Hepatocyte (in vitro differentiated cells): ENCODE data around the gene MRPL10.

Experiments
- EZH2 ChIP-seq: fragments of 200-600 bp; sonication (generic); IDR thresholded peaks from 2 replicates; pipeline ENCODE4 v1.6.1; 2016; ENCODE audit warnings: antibody characterized with exemption, mild to moderate bottlenecking, borderline replicate concordance
- TF ChIP-seq, protein P1 (sequence below): fragments of 200-600 bp; sonication (generic); IDR thresholded peaks from 2 replicates; pipeline ENCODE4 v1.5.1; 2016; ENCODE audit warnings: antibody characterized with exemption, mild to moderate bottlenecking; ENCODE audit not compliant: poor library complexity

DNA sequence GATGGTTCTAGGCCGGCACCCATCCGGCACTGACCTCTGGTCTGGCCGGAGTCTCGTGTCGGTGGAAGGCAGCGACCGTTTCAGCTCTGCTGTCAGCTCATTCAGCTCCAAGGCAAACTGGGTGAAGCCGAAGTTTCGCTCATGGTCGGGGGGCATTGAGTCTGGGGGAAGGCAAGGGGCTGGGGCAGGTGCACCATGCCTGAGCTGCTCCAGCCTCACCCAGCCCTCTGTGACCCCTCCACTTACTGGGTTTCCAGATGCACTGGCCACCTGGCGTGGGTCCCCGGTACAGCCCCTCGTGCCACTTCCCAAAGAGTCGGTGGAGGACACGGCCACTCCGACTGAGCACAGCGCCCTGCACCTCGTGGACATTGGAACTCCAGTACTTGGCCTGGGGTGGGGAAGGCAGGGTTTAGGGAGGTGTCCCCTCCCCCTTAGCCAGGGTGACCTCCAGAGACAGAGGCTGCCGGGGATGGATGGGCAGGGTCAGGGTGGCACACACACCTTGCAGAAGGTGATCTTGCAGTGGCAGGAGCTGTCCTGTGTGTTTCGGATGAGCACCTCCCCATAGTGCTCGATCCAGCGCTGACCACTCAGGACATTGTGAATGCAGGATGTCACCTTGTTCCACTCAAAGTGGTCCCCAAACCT lies 22.4 kb downstream of the MRPL10 start:
- TF ChIP-seq, protein P1, sequence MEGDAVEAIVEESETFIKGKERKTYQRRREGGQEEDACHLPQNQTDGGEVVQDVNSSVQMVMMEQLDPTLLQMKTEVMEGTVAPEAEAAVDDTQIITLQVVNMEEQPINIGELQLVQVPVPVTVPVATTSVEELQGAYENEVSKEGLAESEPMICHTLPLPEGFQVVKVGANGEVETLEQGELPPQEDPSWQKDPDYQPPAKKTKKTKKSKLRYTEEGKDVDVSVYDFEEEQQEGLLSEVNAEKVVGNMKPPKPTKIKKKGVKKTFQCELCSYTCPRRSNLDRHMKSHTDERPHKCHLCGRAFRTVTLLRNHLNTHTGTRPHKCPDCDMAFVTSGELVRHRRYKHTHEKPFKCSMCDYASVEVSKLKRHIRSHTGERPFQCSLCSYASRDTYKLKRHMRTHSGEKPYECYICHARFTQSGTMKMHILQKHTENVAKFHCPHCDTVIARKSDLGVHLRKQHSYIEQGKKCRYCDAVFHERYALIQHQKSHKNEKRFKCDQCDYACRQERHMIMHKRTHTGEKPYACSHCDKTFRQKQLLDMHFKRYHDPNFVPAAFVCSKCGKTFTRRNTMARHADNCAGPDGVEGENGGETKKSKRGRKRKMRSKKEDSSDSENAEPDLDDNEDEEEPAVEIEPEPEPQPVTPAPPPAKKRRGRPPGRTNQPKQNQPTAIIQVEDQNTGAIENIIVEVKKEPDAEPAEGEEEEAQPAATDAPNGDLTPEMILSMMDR = no peak
- no peak for TF ChIP-seq EZH2
